Measurements from ENCODE around the gene MED25.

- TF ChIP-seq CTCF (conservative IDR thresholded peaks at IDR 0.05) (no peak), EZH2 (IDR thresholded peaks at IDR 0.05; ENCODE audit: low read depth) (no peak)
These were observed 39.7 kb downstream of the MED25 start for GRCh38 chr19:49857838-49858087.
